Endometrial microvascular endothelial cells (primary cell): ENCODE results near the gene DGKG. TPM values are rescaled to one million over a fixed set of nuclear protein-coding genes. Genes with fewer than 3 reads are reported as not detected.

Experiments used
- in situ Hi-C: cut with HindIII; loops from 2 replicates; pipeline ENCODE4 v1.10.0; 2017; ENCODE audit warnings: low sequenced_read_pairs, low pct_unique_long_range_greater_than_20kb; ENCODE audit errors: inconsistent ontology term
- total RNA-seq: library from RNA; depleted of rRNA; stranded (reverse); fragments of >200 nt; gene quantifications from one replicate; pipeline ENCODE4 v1.2.3, GENCODE V29; 2015; ENCODE audit errors: inconsistent ontology term

The DGKG gene
- total RNA-seq, 1 donor from 2014 or later: 1.7 TPM

- in situ Hi-C loops: no loop called here
Measured at GRCh38 chr3:186255703-186256331, 106.2 kb downstream of the DGKG start.

DNA sequence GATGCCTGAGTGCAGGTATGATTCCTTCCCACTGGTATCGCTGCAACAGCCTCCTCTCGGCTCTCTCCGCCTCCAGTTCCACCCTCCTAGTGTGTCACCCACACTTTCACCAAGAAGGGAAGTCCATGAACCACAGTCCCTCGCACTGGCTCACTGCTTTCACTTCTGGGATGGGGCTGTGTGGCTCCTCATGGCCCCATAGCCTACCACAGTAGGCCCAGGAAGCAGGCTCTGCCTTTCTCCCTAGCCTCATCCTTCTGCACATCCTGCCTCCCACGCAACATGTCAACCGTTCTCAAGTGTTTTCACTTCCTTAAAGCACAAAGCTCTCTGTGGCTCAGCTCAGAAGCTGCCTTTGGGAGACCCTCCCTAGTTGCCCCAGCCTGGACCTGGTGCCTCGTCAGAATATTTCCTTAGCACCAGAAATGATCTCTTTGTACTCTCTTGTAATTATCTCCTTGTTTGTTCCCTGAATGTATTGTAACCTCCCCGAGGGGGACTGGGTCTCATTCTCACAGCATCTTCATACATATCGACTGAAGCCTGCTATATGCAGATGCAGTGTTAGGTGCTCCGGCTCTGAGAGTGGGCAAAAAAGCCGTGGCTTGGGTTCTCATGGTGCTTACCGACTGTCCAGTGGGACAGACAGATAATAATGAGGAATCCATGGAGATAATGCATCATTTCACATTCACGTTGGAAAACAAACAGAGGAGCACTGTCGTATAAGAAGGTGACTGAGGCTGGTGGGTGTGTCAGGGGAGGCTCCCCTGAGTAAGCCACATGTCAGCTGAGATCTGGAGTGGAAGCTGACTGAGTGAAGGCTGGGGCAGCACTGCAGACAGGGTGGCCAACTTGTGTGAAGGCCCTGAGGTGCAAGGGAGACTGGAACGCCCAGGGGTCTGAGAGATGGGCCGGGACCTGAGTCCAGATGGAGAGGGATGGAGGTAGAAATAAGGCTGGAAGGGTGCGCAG, 107.1 kb downstream of the DGKG start:
- in situ Hi-C loops: no loop called here

- in situ Hi-C loops: no loop called here
Measured at GRCh38 chr3:186251948-186252619, 110.0 kb downstream of the DGKG start.

- in situ Hi-C loops: loop anchor here (25.0 kb wide), 1 partner anchor 262 kb away; no protein-coding TSS in a partner anchor
Measured at GRCh38 chr3:186248850-186249249, 113.2 kb downstream of the DGKG start.

DNA sequence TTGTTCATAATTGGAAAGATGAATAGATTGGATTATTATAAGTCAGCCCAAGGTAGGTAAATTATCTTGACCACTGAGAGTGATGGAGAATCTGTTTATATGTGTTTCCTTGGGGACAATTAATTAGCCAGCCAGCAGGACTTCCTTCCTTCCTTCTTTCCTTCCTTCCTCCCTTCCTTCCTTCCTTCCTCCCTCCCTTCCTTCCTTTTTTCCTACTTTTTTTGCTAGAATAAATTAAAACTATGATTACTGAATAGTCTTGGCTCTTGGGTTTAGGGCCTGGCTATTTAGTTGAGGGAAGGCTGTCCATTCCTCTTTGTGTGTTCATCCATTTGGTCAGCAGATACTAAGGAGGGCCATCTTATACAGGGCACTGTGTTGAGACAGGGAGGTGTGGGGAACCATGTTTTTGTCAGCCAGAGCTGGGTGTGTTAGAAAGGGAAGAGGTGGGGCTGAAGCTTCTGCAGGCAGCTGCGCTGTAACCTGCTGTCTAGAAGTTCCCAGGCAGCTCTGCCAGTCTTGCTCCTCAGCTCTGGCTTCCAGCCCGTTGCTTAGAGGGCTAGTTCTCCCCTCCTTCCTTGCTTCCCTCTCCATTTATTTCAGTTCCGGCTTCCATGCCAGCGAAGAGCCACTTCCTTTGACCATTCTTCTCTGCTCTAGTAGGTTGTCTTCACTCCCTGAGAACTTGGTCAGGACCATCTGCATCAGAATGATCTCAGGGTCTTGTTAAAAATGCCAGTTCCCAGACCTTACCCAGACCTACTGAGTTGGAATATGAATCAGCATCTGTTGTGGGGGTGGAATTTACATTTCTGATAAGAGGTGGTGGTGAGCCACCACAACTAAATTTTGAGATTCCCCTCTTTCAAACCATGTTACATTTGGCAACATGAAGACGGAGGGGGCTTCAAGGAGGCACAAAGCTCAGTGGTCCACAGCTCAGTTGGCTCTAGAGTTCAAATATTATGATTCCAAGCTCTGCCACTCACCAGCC, 113.9 kb downstream of the DGKG start:
- in situ Hi-C loops: loop anchor here (25.0 kb wide), 1 partner anchor 261 kb away; no protein-coding TSS in a partner anchor

GRCh38 chr3:186246941-186247340, 115.1 kb downstream of the DGKG start:
- in situ Hi-C loops: loop anchor here (25.0 kb wide), 1 partner anchor 260 kb away; no protein-coding TSS in a partner anchor

GRCh38 chr3:186244016-186244415, 118.0 kb downstream of the DGKG start:
- in situ Hi-C loops: loop anchor here (25.0 kb wide), 1 partner anchor 257 kb away; no protein-coding TSS in a partner anchor

- in situ Hi-C loops: loop anchor here (25.0 kb wide), 1 partner anchor 255 kb away; no protein-coding TSS in a partner anchor
Measured at GRCh38 chr3:186241910-186242821, 119.9 kb downstream of the DGKG start.

DNA sequence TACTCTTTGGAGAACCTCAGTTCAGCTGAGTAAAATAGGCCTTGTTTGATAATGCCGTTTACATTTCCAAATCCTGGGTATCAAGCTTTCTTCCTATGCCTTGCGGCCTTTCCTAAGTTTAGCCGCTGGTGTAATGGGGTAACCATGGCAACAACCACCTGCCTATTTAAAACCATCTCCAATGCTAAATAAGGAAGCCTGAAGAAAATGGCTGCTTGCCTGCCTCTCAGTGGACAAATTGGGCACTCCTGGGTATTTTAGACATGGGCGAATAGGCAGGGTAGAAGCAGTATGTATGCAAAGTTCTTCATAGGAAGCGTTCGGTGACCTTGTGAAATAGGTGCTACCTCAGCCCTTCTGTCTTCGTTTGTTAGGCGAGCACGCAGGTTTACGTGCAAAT, 122.7 kb downstream of the DGKG start:
- in situ Hi-C loops: loop anchor here (25.0 kb wide), 1 partner anchor 252 kb away; no protein-coding TSS in a partner anchor

GRCh38 chr3:186237915-186238314, 124.1 kb downstream of the DGKG start:
- in situ Hi-C loops: loop anchor here (25.0 kb wide), 1 partner anchor 251 kb away; no protein-coding TSS in a partner anchor

DNA sequence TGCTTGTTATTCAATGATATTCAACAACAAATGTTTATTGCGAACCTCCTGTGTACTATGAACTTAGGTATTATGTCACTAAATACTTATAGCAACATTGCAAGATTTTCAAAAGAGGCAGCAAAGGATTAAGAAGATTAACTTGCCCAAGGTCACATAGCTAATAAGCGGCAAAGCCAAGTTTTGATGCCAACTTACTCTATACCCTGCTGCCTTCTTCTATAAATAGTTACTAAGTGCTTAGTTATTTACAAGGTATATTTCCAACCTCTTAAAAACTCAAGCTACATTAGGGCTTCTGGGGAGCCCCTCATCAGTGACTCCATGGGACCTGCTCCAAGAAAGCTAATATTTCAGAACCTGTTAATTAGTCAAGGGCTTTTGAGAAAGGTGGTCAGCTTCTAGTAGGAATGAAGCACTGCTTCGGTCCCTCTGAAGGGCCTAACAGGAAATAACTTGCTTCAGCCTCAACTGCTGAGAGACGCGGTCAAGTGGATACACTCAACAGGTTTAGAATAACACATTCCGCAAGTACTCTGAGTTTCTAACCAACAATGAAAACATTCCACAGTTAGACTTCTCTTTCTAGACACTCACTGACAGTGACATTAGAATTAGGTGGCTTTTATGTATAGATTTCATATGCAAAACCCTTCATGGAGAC, 125.5 kb downstream of the DGKG start:
- in situ Hi-C loops: loop anchor here (25.0 kb wide), 1 partner anchor 249 kb away; no protein-coding TSS in a partner anchor

DNA sequence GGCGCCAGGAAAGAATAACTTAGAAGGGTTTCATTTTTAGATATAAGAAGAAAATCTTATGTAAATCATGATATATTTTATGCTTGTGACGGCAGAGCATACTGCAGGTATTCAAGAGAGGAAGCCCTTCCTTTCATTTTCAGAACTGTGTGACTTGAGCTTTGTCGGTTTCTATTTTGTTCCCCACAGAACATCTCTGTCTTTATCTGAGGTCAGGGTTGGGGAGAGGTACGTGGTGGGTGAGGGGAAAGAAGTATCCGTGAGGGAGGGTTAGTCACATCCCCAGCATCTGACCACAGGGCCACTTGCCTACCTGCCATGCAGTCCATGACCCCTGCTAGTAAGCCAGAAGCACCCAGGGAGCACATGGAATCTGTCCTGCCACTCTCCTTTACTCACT, 126.5 kb downstream of the DGKG start:
- in situ Hi-C loops: loop anchor here (25.0 kb wide), 1 partner anchor 248 kb away; no protein-coding TSS in a partner anchor

GRCh38 chr3:186234152-186234551, 127.9 kb downstream of the DGKG start:
- in situ Hi-C loops: loop anchor here (25.0 kb wide), 1 partner anchor 247 kb away; no protein-coding TSS in a partner anchor

- in situ Hi-C loops: loop anchor here (25.0 kb wide), 1 partner anchor 239 kb away; no protein-coding TSS in a partner anchor
Measured at GRCh38 chr3:186226482-186226881, 135.6 kb downstream of the DGKG start.

GRCh38 chr3:186225603-186226002, 136.4 kb downstream of the DGKG start:
- in situ Hi-C loops: loop anchor here (25.0 kb wide), 1 partner anchor 238 kb away; no protein-coding TSS in a partner anchor

DNA sequence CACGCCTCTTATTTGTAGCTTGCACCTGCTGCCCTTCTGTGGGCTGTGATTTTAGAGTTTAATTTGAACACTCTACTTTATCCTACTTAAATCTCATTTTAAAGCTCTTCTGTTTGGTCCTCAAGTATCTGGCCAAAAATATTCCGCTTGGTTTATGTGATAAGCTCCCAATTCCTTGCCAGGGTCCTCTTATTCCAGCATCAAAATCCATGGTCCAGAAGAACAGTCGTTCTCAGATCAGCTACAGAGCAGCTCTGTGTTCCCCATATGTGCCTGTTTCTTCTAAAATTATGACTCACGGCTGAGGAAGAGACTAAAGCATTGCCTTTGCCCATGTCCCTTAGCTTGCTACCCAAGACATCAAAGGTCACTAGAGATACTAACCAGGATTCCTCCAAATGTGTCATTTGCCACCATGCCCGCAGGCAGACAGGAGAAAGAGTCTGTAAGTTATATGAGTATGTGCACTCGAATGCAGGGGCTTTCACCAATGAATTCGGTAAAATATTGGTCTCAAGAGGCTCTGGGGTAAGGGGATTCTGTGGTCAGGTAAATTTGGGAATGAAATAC, 137.9 kb downstream of the DGKG start:
- in situ Hi-C loops: no loop called here
